Right forelimb (tissue), 1 donor: ENCODE measurements around the gene EXOC8.
"Not testable (repeated sequence)": the region's sequence is repeated elsewhere in the genome, so short reads cannot be mapped to it uniquely, and the experiment has no call there.

ENCODE experiments used
- DNase-seq: peaks from one replicate; pipeline ENCODE4 v3.0.0-alpha.2; 2018

EXOC8 gene

DNA sequence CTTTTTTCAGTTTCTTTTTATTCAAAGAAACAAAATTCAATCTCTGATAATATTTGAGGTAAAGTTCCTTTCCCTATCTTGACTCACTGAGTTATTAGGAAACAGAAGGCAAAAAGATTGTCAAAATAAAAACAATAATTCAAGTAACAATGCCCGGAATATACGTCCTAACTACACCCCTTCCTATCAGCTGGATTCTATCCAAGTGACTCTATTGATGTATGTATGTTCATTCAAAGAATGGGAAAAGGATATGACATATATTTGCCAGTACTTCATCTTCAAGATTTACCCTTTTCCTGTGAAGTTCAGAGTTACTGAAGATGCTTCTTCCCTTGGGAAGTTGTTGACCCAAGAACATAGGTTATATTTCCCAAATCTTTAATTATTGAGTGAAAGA, 14.2 kb upstream of the EXOC8 start:
- DNase-seq = no peak

DNA sequence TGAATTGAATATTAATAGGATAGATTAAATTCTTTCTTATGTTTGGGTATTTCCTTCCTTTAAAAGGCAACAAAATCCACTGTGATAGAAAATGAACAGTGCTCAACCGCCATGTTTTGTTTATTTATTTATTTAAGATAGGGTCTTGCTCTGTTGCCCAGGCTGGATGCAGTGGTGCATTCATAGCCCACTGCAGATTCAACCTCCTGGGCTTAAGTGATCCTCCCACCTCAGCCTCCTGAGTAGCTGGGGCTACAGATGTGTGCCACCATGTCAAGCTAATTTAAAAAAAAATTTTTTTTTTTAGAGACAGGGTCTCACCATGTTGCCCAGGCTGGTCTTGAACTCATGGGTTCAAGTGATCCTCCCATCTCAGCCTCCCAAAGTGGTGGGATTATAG, 11.2 kb upstream of the EXOC8 start:
- DNase-seq = not testable (repeated sequence)

DNA sequence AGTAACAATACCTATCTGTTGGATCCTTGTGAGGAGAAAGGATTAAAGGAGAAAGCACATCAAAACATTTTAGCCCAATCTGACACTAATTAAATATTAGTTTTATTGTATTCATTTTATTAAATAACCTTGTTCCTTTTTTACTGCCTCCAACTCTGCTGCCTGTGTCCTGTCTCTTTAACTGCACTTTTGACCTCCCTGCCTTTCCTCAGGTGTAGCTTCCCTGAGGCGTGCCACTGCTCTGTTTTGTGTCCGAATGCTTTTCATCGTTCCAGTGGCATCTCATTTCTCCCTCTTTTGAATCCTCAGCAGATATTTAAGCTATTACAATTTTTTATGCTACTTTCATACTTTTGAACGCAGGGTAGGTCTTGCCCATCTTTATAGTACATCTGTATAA, 10.8 kb upstream of the EXOC8 start:
- DNase-seq = no peak

DNA sequence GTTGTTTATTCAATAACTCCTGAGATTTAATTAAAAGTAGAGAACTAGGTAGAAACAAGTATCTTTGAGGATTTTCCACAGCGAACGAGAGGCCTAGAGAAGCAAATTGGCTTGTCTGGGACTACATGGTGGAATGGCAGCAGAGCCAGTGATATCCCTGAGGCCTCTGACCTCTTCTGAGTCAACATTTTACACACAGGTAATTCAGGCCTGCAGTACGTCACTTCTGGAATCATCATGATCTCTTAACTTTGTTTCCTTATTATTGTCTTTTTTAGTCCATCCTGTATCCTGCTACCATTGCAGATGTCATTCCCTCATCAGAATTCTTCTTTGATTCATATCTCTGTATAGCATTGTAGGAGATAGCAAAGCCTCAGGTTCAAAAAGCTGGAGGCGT, 10.3 kb upstream of the EXOC8 start:
- DNase-seq = no peak

DNA sequence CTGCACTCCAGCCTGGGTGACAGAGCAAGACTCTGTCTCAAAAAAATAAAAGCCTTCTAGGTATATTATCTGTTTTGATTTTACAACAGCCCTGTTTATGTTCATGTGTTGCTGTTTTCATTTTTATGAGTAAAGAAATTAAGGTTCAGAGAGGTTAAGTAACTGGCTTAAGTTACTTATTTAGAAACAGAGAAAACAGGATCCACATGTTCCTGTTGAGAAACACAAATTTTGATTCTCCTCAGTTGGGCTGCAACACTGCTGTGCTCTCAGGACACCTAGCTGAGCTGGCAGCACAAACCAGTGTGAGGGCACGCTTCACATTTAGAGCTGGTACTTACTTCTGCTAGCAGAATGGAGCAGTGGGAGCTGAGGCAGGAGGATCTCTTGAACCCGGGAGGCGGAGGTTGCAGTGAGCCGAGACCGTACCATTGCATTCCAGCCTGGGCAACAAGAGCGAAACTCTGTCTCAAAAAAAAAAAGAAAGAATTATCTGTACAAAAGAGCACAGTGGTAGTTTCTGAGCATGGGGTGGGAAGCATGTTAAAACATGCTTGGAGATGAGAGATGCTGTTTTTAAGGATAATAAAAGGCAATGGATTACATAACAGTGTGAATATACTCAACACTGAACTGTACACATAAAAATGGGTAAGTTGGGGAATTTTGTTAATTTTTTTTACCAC, 2.8 kb upstream of the EXOC8 start:
- no peak for DNase-seq

DNA sequence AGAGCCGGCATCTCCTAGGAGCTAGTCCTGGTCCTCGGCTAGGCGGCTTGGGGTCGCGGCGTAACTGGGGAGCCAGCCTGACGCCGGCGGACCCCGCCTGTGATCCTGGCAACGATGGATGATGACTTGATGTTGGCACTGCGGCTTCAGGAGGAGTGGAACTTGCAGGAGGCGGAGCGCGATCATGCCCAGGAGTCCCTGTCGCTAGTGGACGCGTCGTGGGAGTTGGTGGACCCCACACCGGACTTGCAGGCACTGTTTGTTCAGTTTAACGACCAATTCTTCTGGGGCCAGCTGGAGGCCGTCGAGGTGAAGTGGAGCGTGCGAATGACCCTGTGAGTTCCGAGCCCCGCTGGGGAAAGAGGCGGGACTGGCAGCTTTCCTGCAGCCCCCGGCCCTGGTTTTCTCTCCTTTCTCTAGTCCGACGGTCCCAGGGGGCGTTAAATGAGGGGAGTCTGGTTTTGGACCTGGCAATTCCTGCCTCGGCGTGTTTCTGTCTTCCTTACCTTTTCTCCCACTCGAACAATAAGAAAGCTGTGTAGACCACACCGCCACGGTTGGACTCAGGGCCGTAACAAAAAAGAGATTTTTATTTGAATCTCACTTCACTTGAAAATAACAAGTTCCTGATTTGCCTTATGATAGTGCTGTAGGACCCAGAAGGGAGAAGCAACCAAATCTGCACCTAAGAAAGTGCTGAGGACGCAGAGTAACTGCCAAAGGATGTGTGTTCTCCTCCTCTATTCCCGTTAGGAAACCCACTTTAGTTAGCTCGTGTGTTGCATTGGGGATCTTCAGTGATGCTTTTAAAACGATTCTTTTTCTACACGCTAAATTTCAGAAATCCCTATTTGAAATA, 847 bp upstream of the EXOC8 start, which contains the start of gene SPRTN:
Gene SPRTN, plus strand, starts transcription at position 24 of the 859 bp plus-strand sequence. Its CDS starts 91 bp downstream, at position 115.
- DNase-seq = no peak

DNA sequence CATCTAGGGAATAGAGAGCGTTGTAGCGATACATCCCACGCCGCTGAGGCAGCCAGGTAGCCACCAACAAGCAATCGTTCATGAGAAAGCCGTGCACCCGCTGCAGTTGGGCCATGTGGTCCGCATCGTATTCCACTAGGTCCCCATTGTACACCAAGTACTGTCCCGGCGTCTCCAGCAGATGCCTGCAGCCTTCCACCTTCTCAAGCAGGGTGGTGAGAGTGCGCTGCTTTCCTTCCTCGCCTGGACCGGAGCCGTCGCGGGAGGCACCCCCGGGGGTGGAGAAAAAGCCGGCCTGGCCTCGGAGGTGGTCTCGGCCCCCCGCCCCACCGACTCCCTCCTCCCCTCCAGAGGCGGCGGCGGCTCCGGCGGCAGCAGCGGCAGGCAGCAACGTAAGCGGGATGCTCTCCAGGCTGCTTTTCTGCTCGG, 595 bp downstream of the EXOC8 start:
- no peak for DNase-seq

DNA sequence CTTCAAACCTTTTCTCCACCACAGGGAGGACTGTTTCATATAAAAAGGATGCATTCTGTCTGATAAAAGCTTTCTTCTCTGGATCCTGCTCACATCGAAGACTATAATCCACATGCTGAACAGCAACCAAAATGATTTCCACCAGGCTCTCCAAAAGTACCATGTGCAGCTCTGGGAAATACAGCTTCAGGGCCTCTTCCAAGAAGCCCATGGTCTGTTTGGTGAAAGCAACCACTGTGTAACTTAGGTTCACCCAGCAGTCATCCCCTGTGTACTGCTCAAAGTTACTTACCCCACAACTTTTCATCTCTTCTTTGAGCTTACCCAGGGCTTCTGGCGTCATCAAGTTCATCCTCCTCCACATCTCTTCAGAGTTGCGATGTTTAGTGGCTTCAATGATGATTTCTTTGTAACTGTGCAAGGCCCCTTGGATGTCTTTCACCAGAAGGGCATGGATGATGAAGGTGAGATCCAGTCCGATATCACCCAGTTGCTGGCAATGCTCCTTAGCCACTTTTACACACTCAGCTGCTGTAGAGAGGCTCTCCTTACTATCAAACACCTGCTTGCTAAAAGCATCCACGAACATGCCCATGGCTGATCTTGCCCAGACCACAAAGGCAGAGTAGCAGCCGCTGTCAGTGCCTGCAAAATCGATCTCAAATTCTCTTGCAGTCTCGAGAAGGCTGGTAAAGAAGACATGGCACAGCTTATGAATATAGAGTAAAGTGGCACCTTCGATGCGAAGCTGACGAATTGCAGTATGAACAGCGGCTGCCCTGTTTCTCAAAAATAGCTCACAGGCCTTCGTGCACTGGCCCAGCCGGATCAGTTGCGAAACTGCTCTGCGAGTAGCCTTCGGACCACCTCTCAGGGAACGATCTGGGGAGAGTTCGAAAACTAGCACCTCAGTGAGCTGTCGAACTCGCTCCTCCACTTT, 1.7 kb downstream of the EXOC8 start:
- no peak for DNase-seq

DNA sequence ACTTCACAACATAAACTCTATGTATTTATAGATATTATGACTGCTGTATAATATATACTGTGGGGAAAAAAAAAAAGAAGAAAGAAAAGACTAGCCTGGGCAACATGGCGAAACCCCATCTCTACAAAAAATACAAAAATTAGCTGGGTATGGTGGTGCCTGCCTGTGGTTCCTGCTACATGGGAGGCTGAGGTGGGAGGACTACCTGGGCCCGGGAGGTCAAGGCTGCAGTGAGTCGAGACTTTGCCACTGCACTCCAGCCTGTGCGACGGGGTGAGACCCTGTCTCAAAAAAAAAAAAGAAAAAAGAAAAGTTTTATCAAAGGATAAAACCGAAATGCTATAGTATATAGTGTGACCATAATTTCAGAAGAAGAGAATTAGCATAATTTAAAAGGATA, 2.7 kb downstream of the EXOC8 start:
- no peak for DNase-seq

DNA sequence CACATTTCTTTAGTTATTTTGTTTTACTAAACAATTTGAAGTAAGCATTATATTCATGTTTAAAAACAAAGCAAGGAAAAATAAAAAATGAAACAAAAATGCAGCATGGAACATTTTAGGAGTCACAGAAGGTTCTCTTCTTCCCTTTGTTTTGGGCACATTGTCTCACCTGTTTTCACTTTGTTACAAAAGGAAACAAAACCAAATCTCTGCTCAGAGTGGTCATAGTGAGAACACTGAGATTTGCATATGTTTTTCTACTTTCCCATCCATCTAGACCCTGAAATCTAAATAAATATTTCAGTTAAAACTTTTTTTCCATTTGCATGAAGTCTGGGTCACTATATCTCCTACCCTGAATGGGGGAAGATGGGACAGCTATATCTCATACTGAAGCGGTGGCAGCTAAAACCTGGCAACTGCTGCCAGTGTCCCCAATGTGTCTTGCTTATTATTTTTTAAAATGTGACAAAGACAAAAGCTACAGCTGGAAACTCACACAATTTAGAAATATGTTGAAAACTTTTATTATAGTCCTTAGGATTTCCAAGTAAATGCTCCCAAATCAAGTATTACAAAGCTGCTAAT, 3.5 kb downstream of the EXOC8 start:
- no peak for DNase-seq

DNA sequence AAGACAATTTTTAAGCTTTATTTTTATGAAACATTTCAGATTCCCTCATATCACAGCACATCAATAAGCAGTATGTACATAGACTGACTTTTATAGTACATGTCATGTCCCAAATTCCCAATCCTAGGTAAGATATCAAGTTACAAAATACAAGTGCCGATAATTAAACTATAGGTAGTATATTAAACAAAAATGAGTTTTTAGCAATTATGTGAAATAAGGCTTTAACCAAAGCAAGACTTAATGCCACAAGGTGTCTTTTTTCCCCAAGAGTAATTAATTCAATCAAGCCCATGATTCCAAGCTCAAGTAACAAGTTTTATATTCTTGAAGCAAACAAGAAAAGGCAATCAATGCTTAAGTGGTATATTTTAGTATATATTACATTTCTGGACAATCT, 4.9 kb downstream of the EXOC8 start:
- no peak for DNase-seq

DNA sequence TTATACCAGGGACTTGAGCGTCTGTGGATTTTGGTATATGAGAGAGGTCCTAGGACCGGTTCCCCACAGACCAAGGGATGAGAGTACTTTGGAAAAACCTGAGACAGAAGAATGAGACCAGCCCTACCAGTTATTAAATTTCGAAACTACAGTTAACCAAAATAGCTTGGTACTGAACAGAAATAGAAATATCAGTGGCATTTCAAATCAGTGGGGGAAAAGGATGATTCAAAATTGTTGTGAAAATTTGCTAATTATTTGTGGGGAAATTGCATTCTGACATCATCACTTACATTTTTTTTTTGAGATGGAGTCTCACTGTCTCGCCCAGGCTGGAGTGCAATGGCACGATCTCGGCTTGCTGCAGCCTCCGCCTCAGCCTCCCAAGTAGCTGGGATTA, 8.2 kb downstream of the EXOC8 start:
- no peak for DNase-seq

DNA sequence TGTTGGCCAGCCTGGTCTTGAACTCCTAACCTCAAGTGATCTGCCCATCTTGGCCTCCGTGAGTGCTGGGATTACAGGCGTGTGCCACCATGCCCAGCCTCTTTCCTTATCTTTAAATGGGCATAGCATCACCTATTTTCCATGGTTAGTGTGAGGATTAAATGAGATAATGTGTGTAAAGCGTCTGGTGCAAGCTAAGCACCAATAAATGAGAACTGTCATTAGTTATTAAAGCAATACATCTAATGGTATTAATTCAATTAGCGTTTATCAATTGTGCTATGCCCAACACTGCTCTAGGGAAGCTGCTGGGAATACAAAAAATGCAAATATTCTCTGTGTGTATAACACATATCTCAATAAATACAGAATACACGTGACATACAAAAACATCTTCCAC, 10.0 kb downstream of the EXOC8 start:
- DNase-seq = no peak

DNA sequence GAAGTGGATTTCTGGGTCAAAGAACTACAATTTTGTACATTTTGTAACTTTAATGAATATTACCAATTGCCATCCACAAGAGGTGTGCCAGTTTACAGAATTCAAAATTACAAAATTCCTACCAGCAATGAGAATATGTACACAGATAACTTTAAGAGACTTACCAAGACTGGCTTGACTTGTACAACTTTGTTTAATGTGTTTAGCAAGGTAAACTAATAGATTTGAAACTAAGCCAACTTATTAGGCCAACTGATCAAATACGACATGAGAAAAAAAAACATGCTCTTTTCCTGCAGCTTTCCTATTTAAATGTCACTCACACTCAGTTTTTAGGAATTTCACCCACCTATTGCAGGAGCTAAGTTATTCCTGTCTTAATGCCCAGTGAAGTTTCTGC, 11.4 kb downstream of the EXOC8 start:
- DNase-seq = no peak

DNA sequence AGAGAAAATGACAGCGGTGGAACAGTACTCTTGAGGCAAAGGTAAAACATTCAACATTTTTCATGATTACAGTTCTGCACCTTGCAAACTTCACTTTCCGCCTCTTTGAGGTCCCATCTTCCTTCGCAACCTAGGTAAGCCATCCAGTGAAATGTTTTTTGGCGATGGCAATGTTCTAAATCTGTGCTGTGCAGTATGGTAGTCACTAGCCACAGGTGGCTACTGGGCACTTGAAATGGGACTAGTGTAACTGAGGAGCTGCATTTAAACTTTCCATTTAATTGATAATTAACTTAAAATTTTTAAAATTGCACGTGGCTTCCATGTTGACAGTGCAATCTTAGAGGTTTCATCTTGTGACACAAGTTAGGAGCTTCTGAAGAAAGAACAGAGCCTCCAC, 13.0 kb downstream of the EXOC8 start:
- no peak for DNase-seq

DNA sequence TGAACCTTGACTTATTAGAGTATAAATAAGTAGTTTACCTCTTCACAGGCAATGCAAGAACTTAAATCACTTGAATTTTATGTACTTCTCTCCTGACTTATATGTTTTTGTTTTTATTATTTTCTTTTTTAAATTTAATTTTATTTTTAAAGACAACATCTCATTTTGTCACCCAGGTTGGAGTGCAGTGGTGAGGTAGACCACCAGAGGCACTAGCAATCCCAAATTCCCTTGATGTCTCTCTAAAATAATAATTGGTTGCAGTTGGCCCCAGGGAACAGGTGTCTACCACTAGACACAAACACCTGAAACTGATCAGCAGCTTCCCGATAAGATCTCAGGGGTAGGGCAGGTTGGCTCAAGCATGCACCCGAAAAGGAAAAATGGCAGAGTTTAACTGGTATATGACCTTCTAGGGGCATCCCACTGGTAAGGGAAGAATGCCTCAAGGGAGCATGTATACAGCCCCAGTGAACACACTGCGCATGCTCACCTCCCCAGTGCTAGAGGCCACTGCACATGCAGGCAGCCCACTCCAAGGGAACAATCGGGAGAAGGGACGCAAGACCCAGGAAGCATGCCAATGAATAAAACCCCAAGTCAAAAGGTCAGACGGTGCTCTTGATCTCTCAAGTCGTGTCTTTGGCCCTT, 14.6 kb downstream of the EXOC8 start:
- DNase-seq = no peak

DNA sequence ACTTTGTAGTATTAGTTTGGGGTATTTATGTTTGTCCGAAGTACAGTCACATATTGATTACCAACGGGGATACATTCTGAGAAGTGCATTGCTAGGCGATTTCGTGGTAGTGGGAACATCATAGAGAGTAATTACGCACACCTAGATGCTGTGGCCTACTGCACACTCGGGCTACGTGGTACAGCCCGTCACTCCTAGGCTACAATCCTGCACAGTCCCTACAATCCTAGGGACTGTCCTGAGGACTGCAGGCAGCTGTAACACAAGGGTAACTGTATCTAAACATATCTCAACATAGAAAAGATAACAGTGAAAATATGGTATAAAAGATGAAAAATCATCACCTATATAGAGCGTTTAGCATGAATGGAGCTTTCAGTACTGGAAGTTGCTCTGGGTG, 18.6 kb downstream of the EXOC8 start:
- no peak for DNase-seq

DNA sequence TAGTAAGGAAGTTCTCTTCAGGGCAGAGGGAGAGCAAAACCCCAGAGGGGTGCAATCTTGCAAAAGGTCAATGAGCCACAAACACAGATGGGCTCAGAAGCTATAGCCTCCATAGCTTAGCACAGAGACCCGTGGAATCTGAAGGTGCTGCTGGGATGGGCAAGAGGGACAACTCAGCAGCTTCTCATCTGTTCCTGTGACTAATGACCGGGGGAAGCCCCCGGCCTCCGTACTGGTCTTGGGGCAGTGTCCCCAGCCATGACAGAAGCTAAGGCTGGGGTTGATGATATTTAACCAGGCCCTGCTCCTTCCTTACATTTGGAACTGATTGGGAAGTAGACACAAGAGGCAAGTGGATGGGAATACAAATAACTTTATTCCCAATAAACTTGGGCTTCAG, 19.1 kb downstream of the EXOC8 start:
- no peak for DNase-seq

DNA sequence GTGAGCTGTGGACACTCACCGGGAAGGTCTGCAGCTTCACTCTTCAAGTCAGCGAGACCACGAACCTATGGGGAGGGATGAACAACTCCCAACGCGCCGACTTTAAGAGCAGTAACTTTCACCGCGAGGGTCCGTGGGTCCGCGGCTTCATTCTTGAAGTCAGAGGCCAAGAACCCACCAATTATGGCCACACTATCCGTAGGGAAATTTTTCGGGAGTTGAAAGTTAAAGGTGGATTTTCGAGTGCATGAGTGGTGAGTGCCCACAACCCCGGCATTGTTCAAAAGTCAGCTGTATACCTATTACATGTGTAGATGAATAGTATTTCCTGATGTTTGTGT, 19.7 kb downstream of the EXOC8 start:
- no peak for DNase-seq

DNA sequence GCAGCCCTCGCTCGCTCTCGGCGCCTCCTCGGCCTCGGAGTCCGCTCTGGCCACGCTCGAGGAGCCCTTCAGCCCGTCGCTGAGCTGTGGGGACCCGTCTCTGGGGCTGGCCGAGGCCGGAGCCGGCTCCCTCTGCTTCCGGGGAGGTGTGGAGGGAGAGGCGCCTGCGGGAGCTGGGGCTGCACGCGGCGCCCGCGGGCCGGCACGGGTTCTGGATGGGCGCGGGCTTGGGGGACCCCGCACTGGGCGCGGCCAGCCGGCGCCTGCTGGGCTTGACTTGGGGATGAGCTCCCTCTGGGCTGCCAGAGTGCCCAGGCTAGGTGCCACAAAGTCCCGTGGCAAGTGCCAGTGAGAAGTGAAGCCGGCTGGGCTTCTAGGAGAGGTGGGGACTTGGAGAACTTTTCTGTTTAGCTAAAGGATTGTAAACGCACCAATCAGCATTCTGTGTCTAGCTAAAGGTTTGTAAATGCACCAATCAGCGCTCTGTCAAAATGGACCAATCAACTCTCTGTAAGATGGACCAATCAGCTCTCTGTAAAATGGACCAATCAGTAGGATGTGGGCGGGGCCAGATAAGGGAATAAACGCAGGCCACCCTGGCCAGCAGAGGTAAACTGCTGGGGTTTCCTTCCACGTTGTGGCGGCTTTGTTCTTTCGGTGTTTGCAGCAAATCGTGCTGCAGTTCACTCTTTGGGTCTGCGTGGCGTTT, 20.2 kb downstream of the EXOC8 start:
- DNase-seq = no peak

DNA sequence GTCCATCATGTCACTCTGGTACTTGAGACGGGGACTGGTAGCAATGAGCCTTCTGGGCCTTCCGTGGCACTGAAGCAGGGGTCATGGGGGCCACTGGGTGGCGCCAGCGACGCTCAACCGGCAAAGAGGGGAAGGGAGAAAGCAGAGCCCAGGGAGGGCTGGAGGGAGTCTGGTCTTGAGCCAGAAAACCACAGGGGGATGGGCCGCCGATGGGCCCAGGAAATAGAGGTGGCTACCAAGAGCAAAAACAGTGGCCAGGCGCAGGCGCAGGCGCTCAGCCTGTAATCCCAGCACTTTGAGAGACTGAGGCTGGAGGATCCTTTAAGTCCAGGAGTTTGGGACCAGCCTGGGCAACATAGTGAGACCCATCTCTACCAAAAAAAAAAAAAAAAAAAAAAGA, 21.8 kb downstream of the EXOC8 start:
- no peak for DNase-seq

DNA sequence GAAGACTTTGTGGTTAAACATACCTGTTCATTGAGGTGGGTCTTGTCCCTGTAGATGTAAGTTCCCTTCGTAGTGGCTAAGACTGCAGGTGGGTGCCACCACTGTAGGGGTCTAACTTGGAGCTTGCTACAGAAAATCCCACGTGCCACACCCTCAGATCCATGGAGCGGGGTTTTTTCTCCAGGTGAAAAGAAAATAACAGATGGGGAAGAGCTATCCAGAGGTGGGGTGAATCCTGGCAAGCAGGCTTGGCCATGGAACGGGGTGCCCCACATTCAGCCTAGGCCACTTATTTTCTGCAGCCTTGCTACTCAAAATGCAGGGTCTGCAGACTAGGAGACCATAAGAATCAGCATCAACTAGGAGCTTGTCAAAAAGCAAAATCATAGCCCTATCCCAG, 24.0 kb downstream of the EXOC8 start:
- no peak for DNase-seq
